Activated T-cell treated with anti-CD3 and anti-CD28 coated beads, Interleukin-2, amount 50 U/mL, for 24 hours (primary cell): ENCODE measurements around the gene FKBP5.

Experiments used
- DNase-seq: peaks from one replicate; pipeline ENCODE4 v3.0.0-alpha.2; 2020
- H3K27ac Mint-ChIP-seq: 2 replicates; pipeline ENCODE4 v1.8.0; 2020; ENCODE audit warnings: mild to moderate bottlenecking, mixed read lengths
- H3K27me3 Mint-ChIP-seq: 2 replicates; pipeline ENCODE4 v1.8.0; 2020; ENCODE audit warnings: mixed read lengths
- H3K36me3 Mint-ChIP-seq: 2 replicates; pipeline ENCODE4 v1.8.0; 2020; ENCODE audit warnings: low read depth, mixed read lengths
- H3K4me1 Mint-ChIP-seq: 2 replicates; pipeline ENCODE4 v1.8.0; 2020; ENCODE audit warnings: low read depth, mixed read lengths
- H3K4me3 Mint-ChIP-seq: 2 replicates; pipeline ENCODE4 v1.8.0; 2020; ENCODE audit warnings: mild to moderate bottlenecking, moderate library complexity, mixed read lengths
- H3K9me3 Mint-ChIP-seq: 2 replicates; pipeline ENCODE4 v1.8.0; 2020; ENCODE audit warnings: mixed read lengths

Gene FKBP5

GRCh38 chr6:35727935-35728682 is 39.4 kb upstream of the FKBP5 start:
- H3K36me3 Mint-ChIP-seq, result no peaks in the 10 kb centered on the region
- no peaks in the 10 kb centered on the region for H3K27me3 Mint-ChIP-seq
- peak overlapping the region; percentile 75 for H3K4me3 Mint-ChIP-seq
- H3K9me3 Mint-ChIP-seq, result no peaks in the 10 kb centered on the region
- DNase-seq, result peak; percentile 86
- H3K4me1 Mint-ChIP-seq, result peaks cover 89% of the 10 kb centered on the region
- H3K27ac Mint-ChIP-seq, result peak overlapping the region; percentile 97

DNA sequence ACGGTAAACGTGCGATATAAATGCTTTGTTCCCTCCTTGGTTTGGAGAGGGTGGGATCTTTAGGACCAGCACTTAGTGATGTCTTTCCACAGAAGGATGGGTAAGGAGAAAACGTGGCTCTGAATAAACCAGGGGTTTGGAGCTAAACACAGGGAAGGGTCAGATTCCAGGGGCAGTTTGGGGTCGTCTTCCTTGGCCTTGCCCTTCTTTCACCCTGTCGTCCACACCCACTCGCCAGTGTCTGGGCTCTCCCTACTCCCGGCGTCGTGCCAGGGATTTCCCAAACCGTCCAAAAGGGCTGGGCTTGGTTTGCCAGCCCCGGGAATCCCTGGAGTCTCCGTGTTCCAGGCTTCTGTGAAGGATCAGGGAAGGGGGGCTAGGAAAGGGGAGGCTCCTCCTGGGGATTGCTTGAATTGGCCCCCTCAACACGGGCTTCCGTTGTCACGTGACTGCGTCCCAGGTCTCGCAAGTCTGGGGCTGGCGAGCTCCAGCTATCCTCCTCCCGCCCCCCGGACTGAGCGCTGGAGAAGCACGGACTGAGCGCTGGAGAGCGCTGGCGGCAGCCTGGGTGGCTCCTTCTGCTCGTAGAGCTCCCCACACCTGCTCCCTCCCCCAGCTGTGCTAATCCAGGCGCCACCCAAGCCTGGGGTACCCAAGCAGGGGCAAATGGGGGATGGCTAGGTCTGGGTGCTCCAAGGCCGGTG is 38.7 kb upstream of the FKBP5 start:
- Mint-ChIP-seq H3K27me3 (no peaks in the 10 kb centered on the region), H3K4me1 (peaks cover 84% of the 10 kb centered on the region), H3K27ac (peak overlapping the region; percentile 88), H3K36me3 (no peaks in the 10 kb centered on the region), H3K9me3 (no peaks in the 10 kb centered on the region), H3K4me3 (peak overlapping the region; percentile 62)
- no peak for DNase-seq

GRCh38 chr6:35725721-35726438 is 37.2 kb upstream of the FKBP5 start:
- Mint-ChIP-seq H3K27ac (peak overlapping the region; percentile 88), H3K36me3 (no peaks in the 10 kb centered on the region), H3K9me3 (no peaks in the 10 kb centered on the region), H3K4me3 (peak overlapping the region; percentile 4), H3K27me3 (no peaks in the 10 kb centered on the region), H3K4me1 (peaks cover 85% of the 10 kb centered on the region)
- DNase-seq, result peak; percentile 67

- Mint-ChIP-seq H3K9me3 (no peaks in the 10 kb centered on the region), H3K36me3 (no peaks in the 10 kb centered on the region), H3K27ac (peak overlapping the region; percentile 66), H3K27me3 (no peaks in the 10 kb centered on the region), H3K4me1 (peaks cover 85% of the 10 kb centered on the region), H3K4me3 (no peak overlapping the region)
- DNase-seq, result no peak
Observed at GRCh38 chr6:35725081-35725708, 36.5 kb upstream of the FKBP5 start.

DNA sequence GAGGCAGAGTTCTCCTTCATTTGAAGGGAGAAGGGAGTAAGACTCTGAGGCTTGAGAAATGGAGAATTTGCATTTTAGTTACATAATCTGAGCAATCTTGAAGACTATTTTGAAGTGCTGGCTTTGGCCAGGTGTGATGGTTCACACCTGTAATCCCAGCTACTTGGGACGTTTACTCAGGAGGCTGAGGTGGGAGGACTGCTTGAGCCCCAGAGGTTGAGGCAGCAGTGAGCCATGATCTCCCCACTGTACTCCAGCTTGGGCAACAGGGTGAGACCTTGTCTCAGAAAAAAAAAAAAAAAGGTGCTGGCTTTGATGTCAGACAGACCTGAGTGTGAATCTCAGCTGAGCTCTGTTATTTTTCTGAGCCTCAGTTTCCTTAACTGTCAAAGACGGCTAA is 35.8 kb upstream of the FKBP5 start:
- H3K9me3 Mint-ChIP-seq, result no peaks in the 10 kb centered on the region
- H3K27me3 Mint-ChIP-seq, result no peaks in the 10 kb centered on the region
- no peak overlapping the region for H3K27ac Mint-ChIP-seq
- DNase-seq, result peak; percentile 17
- no peaks in the 10 kb centered on the region for H3K36me3 Mint-ChIP-seq
- H3K4me3 Mint-ChIP-seq, result no peak overlapping the region
- H3K4me1 Mint-ChIP-seq, result peaks cover 85% of the 10 kb centered on the region

- no peak for DNase-seq
- no peak overlapping the region for H3K27ac Mint-ChIP-seq
- no peaks in the 10 kb centered on the region for H3K9me3 Mint-ChIP-seq
- no peaks in the 10 kb centered on the region for H3K27me3 Mint-ChIP-seq
- no peaks in the 10 kb centered on the region for H3K36me3 Mint-ChIP-seq
- H3K4me1 Mint-ChIP-seq, result peaks cover 85% of the 10 kb centered on the region
- no peak overlapping the region for H3K4me3 Mint-ChIP-seq
Observed at GRCh38 chr6:35724059-35724458, 35.3 kb upstream of the FKBP5 start.

GRCh38 chr6:35723587-35723986 is 34.9 kb upstream of the FKBP5 start:
- no peaks in the 10 kb centered on the region for H3K27me3 Mint-ChIP-seq
- H3K27ac Mint-ChIP-seq, result peak overlapping the region; percentile 16
- DNase-seq, result peak; percentile 23
- H3K4me1 Mint-ChIP-seq, result peaks cover 85% of the 10 kb centered on the region
- no peak overlapping the region for H3K4me3 Mint-ChIP-seq
- no peaks in the 10 kb centered on the region for H3K9me3 Mint-ChIP-seq
- no peaks in the 10 kb centered on the region for H3K36me3 Mint-ChIP-seq

DNA sequence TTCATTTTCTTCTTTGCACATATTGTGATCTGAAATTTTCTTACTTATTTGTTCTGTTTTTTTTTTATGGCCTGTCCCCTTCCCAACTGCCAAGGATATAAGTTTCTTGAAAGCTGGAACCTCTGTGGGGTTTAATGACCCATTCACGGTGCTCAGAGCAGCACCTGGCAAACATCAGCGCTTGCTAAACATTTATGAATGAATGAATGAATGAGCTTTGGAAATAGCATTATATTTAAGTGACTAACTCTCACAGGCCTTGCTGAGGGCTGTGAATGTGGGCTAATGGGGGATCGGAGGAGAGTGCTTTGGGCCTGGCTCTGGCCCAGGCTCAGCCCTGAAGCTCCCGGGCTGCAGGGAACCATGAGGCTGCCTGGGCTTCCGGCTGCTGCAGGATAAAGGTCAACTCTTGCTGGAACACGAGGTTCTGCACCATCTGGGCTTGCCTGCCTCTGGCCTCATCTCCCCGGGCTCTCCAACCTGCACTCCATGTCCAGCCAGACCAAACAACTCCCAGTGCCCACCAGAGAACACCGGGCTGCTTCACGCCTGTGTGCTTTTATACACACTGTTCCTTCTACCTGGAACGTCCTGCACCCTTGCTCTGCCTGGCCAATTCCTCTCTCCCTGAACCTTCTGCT is 33.5 kb upstream of the FKBP5 start:
- H3K36me3 Mint-ChIP-seq, result no peaks in the 10 kb centered on the region
- H3K27me3 Mint-ChIP-seq, result no peaks in the 10 kb centered on the region
- no peak overlapping the region for H3K27ac Mint-ChIP-seq
- DNase-seq, result no peak
- peaks cover 88% of the 10 kb centered on the region for H3K4me1 Mint-ChIP-seq
- H3K4me3 Mint-ChIP-seq, result no peak overlapping the region
- no peaks in the 10 kb centered on the region for H3K9me3 Mint-ChIP-seq

DNA sequence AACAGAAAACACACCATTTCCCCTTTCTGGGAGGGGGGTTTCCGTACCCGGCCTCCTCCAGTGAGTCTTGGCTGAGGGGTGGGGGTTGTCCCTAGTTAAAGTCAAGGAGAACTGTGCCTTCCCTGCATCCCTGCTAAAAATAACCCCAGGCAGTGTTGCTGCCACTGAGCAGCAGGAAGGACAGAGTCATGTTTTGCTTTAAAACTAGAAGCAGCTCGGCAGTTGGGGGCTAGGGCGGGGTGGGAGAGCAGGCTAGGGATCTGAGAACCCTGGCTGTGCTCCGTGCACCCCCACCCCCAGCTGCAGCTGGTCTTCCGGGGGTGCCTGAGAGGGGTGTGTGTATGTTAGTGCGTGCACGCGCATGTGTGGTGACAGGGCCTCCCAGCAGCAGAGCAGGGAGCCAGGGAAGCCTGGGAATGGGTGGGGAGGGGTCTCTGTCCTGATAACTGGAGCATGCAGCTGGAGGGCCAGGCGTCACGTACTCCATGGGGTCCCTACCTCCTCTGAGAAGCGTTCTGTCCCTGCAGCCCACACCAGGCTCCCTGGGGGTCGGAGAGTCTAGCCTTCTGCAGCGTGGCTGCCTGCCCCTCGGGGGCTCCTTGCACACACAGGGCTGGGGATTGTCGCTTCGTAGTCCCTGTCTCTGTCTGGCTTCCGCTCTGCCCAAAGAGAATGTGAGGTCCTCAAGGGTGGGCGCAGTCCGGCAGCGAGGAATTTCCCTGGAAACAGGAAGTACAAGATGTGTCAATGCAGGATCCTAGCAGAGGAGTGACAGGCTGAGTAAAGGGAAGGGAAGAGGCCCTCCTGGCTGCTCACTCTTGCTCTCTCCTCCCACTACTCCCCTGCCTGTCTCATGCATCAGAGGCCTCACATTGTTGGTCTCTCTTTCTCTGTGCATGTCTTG is 31.4 kb upstream of the FKBP5 start:
- H3K9me3 Mint-ChIP-seq, result no peaks in the 10 kb centered on the region
- DNase-seq, result peak; percentile 57
- H3K27ac Mint-ChIP-seq, result peak overlapping the region; percentile 96
- H3K4me3 Mint-ChIP-seq, result peak overlapping the region; percentile 75
- H3K36me3 Mint-ChIP-seq, result no peaks in the 10 kb centered on the region
- H3K27me3 Mint-ChIP-seq, result no peaks in the 10 kb centered on the region
- H3K4me1 Mint-ChIP-seq, result peaks cover 82% of the 10 kb centered on the region

DNA sequence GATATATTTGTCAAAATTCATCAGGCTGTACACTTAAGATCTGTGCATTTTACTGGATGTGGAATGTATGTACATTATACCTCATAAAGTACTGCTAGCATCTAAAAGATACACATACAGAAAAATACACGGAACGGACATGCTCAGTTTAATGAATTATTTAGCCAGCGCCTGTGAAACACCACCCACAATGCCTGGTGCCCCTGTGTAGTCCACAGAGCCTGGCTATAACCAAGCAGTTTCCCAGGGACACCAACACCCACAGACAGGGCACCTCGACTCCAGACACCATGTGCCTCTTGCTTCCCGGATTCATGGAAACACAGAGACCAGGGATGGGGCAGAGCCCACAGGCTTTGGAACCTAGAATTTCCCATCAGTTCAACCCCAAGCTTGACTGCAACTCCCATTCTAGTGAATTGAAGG is 30.7 kb upstream of the FKBP5 start:
- Mint-ChIP-seq H3K4me3 (peak overlapping the region; percentile 75), H3K36me3 (no peaks in the 10 kb centered on the region), H3K27ac (peak overlapping the region; percentile 96), H3K4me1 (peaks cover 76% of the 10 kb centered on the region), H3K9me3 (no peaks in the 10 kb centered on the region), H3K27me3 (no peaks in the 10 kb centered on the region)
- DNase-seq, result no peak

- Mint-ChIP-seq H3K27me3 (no peaks in the 10 kb centered on the region), H3K27ac (peak overlapping the region; percentile 96), H3K4me3 (peak overlapping the region; percentile 75), H3K36me3 (no peaks in the 10 kb centered on the region), H3K9me3 (no peaks in the 10 kb centered on the region), H3K4me1 (peaks cover 72% of the 10 kb centered on the region)
- DNase-seq, result peak; percentile 70
Observed at GRCh38 chr6:35718911-35719381, 30.2 kb upstream of the FKBP5 start.

GRCh38 chr6:35718375-35718736 is 29.6 kb upstream of the FKBP5 start:
- Mint-ChIP-seq H3K9me3 (no peaks in the 10 kb centered on the region), H3K4me3 (peak overlapping the region; percentile 75), H3K36me3 (no peaks in the 10 kb centered on the region), H3K27me3 (no peaks in the 10 kb centered on the region), H3K4me1 (peaks cover 72% of the 10 kb centered on the region), H3K27ac (peak overlapping the region; percentile 96)
- no peak for DNase-seq
